Calu3 (cell line): Measurements from ENCODE around the gene CACNG3. TPM values are rescaled to one million over a fixed set of nuclear protein-coding genes. Genes with fewer than 3 reads are reported as not detected.
"Not testable (repeated sequence)": the region's sequence is repeated elsewhere in the genome, so short reads cannot be mapped to it uniquely, and the experiment has no call there.

ENCODE experiments used
- BruUV-seq: library from RNA; stranded (reverse); fragments of 400-500 nt; replicated peaks from 2 replicates; lab custom pipeline; 2021; lab: Mats Ljungman, UMichigan
- CTCF ChIA-PET: fragments of 300-600 bp; sonication (Branson Sonifier 250); formaldehyde crosslinking; loops from one replicate; lab custom pipeline; 2022; ENCODE audit warnings: antibody characterized with exemption; lab: Charles Lee
- DNase-seq: peaks from one replicate; pipeline ENCODE4 v3.0.0; 2022
- H3K27ac Mint-ChIP-seq: one replicate; pipeline ENCODE4 v1.8.0; 2022; ENCODE audit warnings: mixed read lengths; ENCODE audit not compliant: unreplicated experiment
- H3K27me3 Mint-ChIP-seq: one replicate; pipeline ENCODE4 v1.8.0; 2022; ENCODE audit warnings: mixed read lengths; ENCODE audit not compliant: unreplicated experiment
- H3K36me3 Mint-ChIP-seq: one replicate; pipeline ENCODE4 v1.8.0; 2022; ENCODE audit warnings: mild to moderate bottlenecking, moderate library complexity, mixed read lengths; ENCODE audit not compliant: insufficient read depth, unreplicated experiment
- H3K4me1 Mint-ChIP-seq: one replicate; pipeline ENCODE4 v1.8.0; 2022; ENCODE audit warnings: mild to moderate bottlenecking, low read depth, mixed read lengths; ENCODE audit not compliant: unreplicated experiment
- H3K4me3 Mint-ChIP-seq: one replicate; pipeline ENCODE4 v1.8.0; 2022; ENCODE audit warnings: mild to moderate bottlenecking, low read depth, moderate library complexity, mixed read lengths; ENCODE audit not compliant: unreplicated experiment
- H3K9me3 Mint-ChIP-seq: one replicate; pipeline ENCODE4 v1.8.0; 2022; ENCODE audit warnings: low read depth, mixed read lengths; ENCODE audit not compliant: unreplicated experiment
- intact Hi-C: fragments of 100-400 bp; cut with micrococcal nuclease; formaldehyde crosslinking; loops from one replicate; pipeline ENCODE4 v1.10.0; 2022; ENCODE audit not compliant: unreplicated experiment
- total RNA-seq: library from RNA; stranded (reverse); gene quantifications from 2 replicates; pipeline ENCODE4 v1.2.3, GENCODE V29; 2022
- TF ChIP-seq, protein P1 (sequence below): fragments of 200-600 bp; IDR thresholded peaks from one replicate; pipeline ENCODE4 v1.8.0; 2022; ENCODE audit warnings: antibody characterized with exemption; ENCODE audit not compliant: unreplicated experiment

The CACNG3 gene
- total RNA-seq, 1 experiment from 2014 or later: not detected

DNA sequence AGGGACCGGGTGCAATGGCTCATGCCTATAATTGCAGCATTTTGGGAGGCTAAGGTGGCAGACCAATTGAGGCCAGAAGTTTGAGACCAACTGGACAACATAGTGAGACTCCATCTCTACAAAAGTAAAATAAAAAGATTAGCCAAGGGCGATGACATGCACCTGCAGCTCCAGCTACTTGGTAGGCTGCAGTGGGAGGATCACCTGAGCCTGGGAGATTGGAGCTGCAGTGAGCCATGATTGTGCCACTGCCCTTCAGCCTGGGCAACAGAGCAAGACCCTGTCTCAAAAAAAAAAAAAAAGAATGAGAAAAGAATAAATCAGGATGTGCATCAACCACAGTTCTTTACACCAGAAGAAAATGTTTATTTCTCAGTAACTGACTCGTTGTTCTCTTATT lies 76.0 kb downstream of the CACNG3 start:
- intact Hi-C loops: no loop called here
- DNase-seq: no peak
- Mint-ChIP-seq H3K4me3 (no peak overlapping the region), H3K36me3 (no peaks in the 10 kb centered on the region), H3K4me1 (no peaks in the 10 kb centered on the region), H3K27me3 (peaks cover 75% of the 10 kb centered on the region), H3K9me3 (no peaks in the 10 kb centered on the region), H3K27ac (no peak overlapping the region)
- no TSS peak for BruUV-seq
- TF ChIP-seq, protein P1, sequence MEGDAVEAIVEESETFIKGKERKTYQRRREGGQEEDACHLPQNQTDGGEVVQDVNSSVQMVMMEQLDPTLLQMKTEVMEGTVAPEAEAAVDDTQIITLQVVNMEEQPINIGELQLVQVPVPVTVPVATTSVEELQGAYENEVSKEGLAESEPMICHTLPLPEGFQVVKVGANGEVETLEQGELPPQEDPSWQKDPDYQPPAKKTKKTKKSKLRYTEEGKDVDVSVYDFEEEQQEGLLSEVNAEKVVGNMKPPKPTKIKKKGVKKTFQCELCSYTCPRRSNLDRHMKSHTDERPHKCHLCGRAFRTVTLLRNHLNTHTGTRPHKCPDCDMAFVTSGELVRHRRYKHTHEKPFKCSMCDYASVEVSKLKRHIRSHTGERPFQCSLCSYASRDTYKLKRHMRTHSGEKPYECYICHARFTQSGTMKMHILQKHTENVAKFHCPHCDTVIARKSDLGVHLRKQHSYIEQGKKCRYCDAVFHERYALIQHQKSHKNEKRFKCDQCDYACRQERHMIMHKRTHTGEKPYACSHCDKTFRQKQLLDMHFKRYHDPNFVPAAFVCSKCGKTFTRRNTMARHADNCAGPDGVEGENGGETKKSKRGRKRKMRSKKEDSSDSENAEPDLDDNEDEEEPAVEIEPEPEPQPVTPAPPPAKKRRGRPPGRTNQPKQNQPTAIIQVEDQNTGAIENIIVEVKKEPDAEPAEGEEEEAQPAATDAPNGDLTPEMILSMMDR: no peak
- CTCF ChIA-PET: interaction anchor here (0.6 kb wide), 1 partner anchor 59 kb away, joined by 4 read pairs; no protein-coding TSS in a partner anchor

DNA sequence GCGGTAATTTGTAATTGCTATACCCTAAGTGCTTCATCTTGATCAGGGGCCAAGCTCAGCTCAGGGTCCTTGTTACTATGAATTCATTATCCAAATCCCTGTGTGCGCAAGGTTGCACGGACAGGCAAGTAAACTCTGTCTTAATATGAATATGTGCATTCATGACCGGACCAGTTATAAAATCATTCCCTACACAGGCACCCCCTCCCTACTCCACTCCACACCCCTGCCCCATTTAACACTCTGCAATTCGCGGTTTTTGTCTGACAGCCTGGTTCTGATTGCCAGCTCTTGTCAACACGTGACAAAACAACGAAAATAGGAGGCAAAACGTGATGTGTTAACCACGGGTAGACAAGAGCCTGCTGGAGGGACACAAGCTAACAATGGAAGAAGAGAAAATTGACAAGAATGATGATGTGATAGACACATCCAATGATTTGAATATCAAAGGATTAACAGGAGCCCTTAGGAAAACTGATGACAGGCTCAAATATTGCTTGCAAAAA lies 76.5 kb downstream of the CACNG3 start:
- no peaks in the 10 kb centered on the region for H3K36me3 Mint-ChIP-seq
- H3K9me3 Mint-ChIP-seq: no peaks in the 10 kb centered on the region
- H3K4me1 Mint-ChIP-seq: no peaks in the 10 kb centered on the region
- BruUV-seq: no TSS peak
- TF ChIP-seq, protein P1: no peak
- CTCF ChIA-PET: no interaction called here
- H3K4me3 Mint-ChIP-seq: no peak overlapping the region
- no peak overlapping the region for H3K27ac Mint-ChIP-seq
- intact Hi-C loops: no loop called here
- no peak for DNase-seq
- peaks cover 71% of the 10 kb centered on the region for H3K27me3 Mint-ChIP-seq

DNA sequence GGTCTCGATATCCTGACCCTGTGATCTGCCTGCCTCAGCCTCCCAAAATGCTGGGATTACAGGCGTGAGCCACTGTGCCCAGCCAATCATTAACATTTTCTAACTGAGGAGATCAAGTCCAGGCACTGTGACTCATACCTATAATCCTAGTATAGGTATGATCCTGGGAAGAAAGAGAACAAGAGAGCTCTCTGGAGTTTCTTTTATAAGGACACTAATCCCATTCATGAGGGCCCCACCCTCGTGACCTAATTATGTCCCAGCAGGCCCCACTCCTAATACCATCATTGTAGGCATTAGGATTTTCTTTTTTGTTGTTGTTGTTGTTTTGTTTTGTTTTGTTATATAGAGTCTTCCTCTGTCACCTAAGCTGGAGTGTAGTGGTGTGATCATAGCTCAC lies 80.4 kb downstream of the CACNG3 start:
- Mint-ChIP-seq H3K27me3 (peaks cover 69% of the 10 kb centered on the region), H3K4me1 (no peaks in the 10 kb centered on the region), H3K36me3 (no peaks in the 10 kb centered on the region), H3K4me3 (no peak overlapping the region), H3K27ac (no peak overlapping the region), H3K9me3 (no peaks in the 10 kb centered on the region)
- TF ChIP-seq, protein P1: no peak
- no peak for DNase-seq
- BruUV-seq: no TSS peak
- CTCF ChIA-PET: no interaction called here
- intact Hi-C loops: no loop called here

DNA sequence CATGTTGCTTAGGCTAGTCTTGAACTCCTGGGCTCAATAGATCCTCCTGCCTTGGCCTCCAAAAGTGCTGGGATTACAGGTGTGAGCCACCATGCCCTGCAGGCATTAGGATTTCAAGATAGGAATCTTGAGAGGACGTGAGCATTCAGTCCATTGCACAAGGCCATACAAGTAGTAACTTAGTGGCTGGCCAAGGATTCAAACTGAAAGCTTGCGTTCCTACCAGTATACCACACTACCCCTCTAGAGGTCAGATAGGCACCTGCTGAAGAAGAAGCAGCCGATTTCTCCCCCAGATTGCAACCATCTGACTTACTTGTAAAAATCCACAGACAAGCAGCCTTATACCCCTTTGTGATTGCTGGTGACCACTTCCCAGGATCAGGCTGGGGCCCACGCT lies 80.9 kb downstream of the CACNG3 start:
- CTCF ChIA-PET: no interaction called here
- intact Hi-C loops: no loop called here
- no peak for DNase-seq
- Mint-ChIP-seq H3K9me3 (no peaks in the 10 kb centered on the region), H3K27ac (no peak overlapping the region), H3K4me3 (no peak overlapping the region), H3K4me1 (no peaks in the 10 kb centered on the region), H3K36me3 (no peaks in the 10 kb centered on the region), H3K27me3 (peaks cover 69% of the 10 kb centered on the region)
- no TSS peak for BruUV-seq
- TF ChIP-seq, protein P1: no peak

DNA sequence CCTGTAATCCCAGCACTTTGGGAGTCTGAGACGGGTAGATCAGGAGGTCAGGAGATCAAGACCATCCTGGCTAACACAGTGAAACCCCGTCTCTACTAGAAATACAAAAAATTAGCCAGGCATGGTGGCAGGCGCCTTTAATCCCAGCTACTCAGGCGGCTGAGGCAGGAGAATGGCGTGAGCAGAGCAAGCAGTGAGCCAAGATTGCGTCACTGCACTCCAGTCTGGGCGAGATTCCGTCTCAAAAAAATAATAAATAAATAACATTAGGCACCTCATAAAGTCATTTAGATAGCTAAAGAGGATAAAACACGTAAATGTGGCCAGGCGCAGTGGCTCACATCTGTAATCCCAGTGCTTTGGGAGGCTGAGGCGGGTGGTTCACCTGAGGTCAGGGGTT lies 87.7 kb downstream of the CACNG3 start:
- H3K9me3 Mint-ChIP-seq, intact Hi-C loops, H3K4me1 Mint-ChIP-seq, H3K36me3 Mint-ChIP-seq, DNase-seq, H3K27ac Mint-ChIP-seq, CTCF ChIA-PET, BruUV-seq, H3K4me3 Mint-ChIP-seq: not testable (repeated sequence)
- peaks cover 84% of the 10 kb centered on the region for H3K27me3 Mint-ChIP-seq
